ENCODE data around the gene KIF1A.

Gene KIF1A

DNA sequence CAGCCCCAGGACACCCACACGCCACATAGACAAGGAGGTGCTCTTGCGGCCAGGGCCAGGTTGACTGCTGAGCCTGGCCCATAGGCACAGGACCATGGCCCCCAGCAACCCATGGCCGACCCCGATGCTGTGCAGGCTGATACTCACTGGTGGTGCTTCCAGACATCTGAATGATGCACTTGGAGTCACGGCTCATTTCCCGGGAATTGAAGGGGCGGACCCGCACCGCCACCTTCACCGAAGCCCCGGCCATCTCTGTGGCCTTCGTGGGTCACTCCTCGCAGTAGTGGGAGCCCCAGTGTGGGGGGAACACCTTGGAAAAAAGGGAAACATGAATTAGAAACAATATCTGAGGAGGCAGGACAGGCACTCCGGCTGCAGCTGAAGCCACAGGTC lies 22.5 kb downstream of the KIF1A start:
- Histone ChIP-seq H3K27ac (ENCODE audit: low read length) (no peak overlapping the region), H3K36me3 (replicated peaks; ENCODE audit: insufficient read depth, low read length) (no peaks in the 10 kb centered on the region), H3K27me3 (replicated peaks; ENCODE audit: insufficient read depth, low read length) (peaks cover 98% of the 10 kb centered on the region), H3K4me2 (ENCODE audit: low read depth, low read length) (no peak overlapping the region), H3K9ac (ENCODE audit: low read length) (no peak overlapping the region), H3K9me2 (replicated peaks; ENCODE audit: insufficient read depth, low read length) (no peaks in the 10 kb centered on the region), H4K20me1 (ENCODE audit: insufficient read depth, low read length) (no peaks in the 10 kb centered on the region), H3F3A (ENCODE audit: insufficient read depth, low read length) (no peaks in the 10 kb centered on the region), H3K79me2 (ENCODE audit: low read length) (no peaks in the 10 kb centered on the region), H3K9me3 (replicated peaks; ENCODE audit: insufficient read depth, low read length) (no peaks in the 10 kb centered on the region), H3K4me1 (ENCODE audit: low read length) (no peaks in the 10 kb centered on the region), H3K4me3 (ENCODE audit: low read length) (no peak overlapping the region), H2AFZ (ENCODE audit: low read length) (no peak overlapping the region)
- no peak for DNase-seq
- TF ChIP-seq EZH2phosphoT487 (IDR thresholded peaks at IDR 0.05; ENCODE audit: low read length) = no peak
- TF ChIP-seq, protein P1, sequence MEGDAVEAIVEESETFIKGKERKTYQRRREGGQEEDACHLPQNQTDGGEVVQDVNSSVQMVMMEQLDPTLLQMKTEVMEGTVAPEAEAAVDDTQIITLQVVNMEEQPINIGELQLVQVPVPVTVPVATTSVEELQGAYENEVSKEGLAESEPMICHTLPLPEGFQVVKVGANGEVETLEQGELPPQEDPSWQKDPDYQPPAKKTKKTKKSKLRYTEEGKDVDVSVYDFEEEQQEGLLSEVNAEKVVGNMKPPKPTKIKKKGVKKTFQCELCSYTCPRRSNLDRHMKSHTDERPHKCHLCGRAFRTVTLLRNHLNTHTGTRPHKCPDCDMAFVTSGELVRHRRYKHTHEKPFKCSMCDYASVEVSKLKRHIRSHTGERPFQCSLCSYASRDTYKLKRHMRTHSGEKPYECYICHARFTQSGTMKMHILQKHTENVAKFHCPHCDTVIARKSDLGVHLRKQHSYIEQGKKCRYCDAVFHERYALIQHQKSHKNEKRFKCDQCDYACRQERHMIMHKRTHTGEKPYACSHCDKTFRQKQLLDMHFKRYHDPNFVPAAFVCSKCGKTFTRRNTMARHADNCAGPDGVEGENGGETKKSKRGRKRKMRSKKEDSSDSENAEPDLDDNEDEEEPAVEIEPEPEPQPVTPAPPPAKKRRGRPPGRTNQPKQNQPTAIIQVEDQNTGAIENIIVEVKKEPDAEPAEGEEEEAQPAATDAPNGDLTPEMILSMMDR (IDR thresholded peaks at IDR 0.05; ENCODE audit: low read length) = no peak

GRCh38 chr2:240796543-240797499 lies 23.2 kb downstream of the KIF1A start:
- Histone ChIP-seq H3K9me3 (replicated peaks; ENCODE audit: insufficient read depth, low read length) (no peaks in the 10 kb centered on the region), H3K4me2 (ENCODE audit: low read depth, low read length) (no peak overlapping the region), H2AFZ (ENCODE audit: low read length) (no peak overlapping the region), H3K36me3 (replicated peaks; ENCODE audit: insufficient read depth, low read length) (no peaks in the 10 kb centered on the region), H3F3A (ENCODE audit: insufficient read depth, low read length) (no peaks in the 10 kb centered on the region), H3K27me3 (replicated peaks; ENCODE audit: insufficient read depth, low read length) (peaks cover 92% of the 10 kb centered on the region), H3K27ac (ENCODE audit: low read length) (no peak overlapping the region), H3K9me2 (replicated peaks; ENCODE audit: insufficient read depth, low read length) (no peaks in the 10 kb centered on the region), H3K9ac (ENCODE audit: low read length) (no peak overlapping the region), H3K4me1 (ENCODE audit: low read length) (no peaks in the 10 kb centered on the region), H4K20me1 (ENCODE audit: insufficient read depth, low read length) (no peaks in the 10 kb centered on the region), H3K79me2 (ENCODE audit: low read length) (no peaks in the 10 kb centered on the region), H3K4me3 (ENCODE audit: low read length) (no peak overlapping the region)
- TF ChIP-seq EZH2phosphoT487 (IDR thresholded peaks at IDR 0.05; ENCODE audit: low read length) = no peak
- TF ChIP-seq, protein P1 (IDR thresholded peaks at IDR 0.05; ENCODE audit: low read length) = no peak
- no peak for TF ChIP-seq EZH2 (optimal IDR thresholded peaks at IDR 0.05; ENCODE audit: low read depth, low read length)
- DNase-seq = no peak

DNA sequence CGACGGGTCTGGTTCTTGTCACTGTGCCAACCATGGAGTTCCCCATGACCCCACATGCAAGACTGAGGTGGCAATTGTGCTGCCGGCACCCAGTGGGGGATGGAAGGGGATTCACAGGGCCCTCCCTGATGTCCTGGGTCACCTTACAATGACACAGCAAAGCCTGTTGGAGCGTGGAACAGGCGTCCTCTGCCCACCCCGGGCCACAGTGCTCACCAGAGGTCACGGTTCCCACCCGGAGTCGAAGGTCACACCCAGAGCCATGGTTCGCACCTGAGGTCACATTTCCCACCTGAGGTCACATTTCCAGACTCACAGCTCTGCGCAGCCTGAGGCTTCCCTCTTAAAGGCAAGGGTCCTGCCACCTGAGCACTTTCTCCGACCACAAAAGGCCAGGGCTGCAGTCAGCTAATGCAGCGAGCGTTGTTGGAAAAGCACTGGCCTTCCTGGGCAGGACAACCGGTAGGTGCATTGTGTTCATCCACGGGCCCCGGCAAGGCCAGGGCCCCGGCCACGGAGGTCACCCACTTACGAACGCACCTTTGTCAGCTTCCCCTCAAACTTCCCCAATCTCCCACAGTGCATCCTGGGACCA lies 24.0 kb downstream of the KIF1A start:
- no peak overlapping the region for H3K27ac ChIP-seq (ENCODE audit: low read length)
- H3K27me3 ChIP-seq (replicated peaks; ENCODE audit: insufficient read depth, low read length) = peaks cover 85% of the 10 kb centered on the region
- no peak overlapping the region for H3K4me3 ChIP-seq (ENCODE audit: low read length)
- H3F3A ChIP-seq (ENCODE audit: insufficient read depth, low read length) = no peaks in the 10 kb centered on the region
- H3K9ac ChIP-seq (ENCODE audit: low read length) = no peak overlapping the region
- DNase-seq = no peak
- no peaks in the 10 kb centered on the region for H4K20me1 ChIP-seq (ENCODE audit: insufficient read depth, low read length)
- H3K36me3 ChIP-seq (replicated peaks; ENCODE audit: insufficient read depth, low read length) = no peaks in the 10 kb centered on the region
- H3K4me1 ChIP-seq (ENCODE audit: low read length) = no peaks in the 10 kb centered on the region
- no peaks in the 10 kb centered on the region for H3K9me3 ChIP-seq (replicated peaks; ENCODE audit: insufficient read depth, low read length)
- H3K79me2 ChIP-seq (ENCODE audit: low read length) = no peaks in the 10 kb centered on the region
- H3K4me2 ChIP-seq (ENCODE audit: low read depth, low read length) = no peak overlapping the region
- H3K9me2 ChIP-seq (replicated peaks; ENCODE audit: insufficient read depth, low read length) = no peaks in the 10 kb centered on the region
- H2AFZ ChIP-seq (ENCODE audit: low read length) = no peak overlapping the region
- TF ChIP-seq EZH2 (optimal IDR thresholded peaks at IDR 0.05; ENCODE audit: low read depth, low read length) = no peak
- TF ChIP-seq, protein P1 (IDR thresholded peaks at IDR 0.05; ENCODE audit: low read length) = no peak
- TF ChIP-seq EZH2phosphoT487 (IDR thresholded peaks at IDR 0.05; ENCODE audit: low read length) = no peak

Measured in MM.1S (cell line).